IMR-90 (cell line): ENCODE measurements around the gene RRP15. TPM values are rescaled to one million over a fixed set of nuclear protein-coding genes. Genes with fewer than 3 reads are reported as not detected.

ENCODE experiments used
- ATAC-seq: fragments of 200-7000 bp; cut with Tn5 transposase; 2 replicates; pipeline ENCODE4 v1.9.1; 2020; ENCODE audit warnings: low read depth, mild to moderate bottlenecking, moderate library complexity
- Bru-seq: library from RNA; stranded (reverse); fragments of 400-500 nt; gene quantifications from one replicate; lab custom pipeline; 2021; lab: Mats Ljungman, UMichigan
- BruChase-seq, 2 experiments: library from RNA; stranded (reverse); fragments of 400-500 nt; gene quantifications; one replicate each; lab custom pipeline; 2021; lab: Mats Ljungman, UMichigan
- BruUV-seq: library from RNA; stranded (reverse); fragments of 400-500 nt; replicated peaks from 2 replicates; lab custom pipeline; 2021; lab: Mats Ljungman, UMichigan
- CTCF ChIA-PET: fragments of 300-600 bp; formaldehyde crosslinking; extraction: SDS; loops from one replicate; lab custom pipeline; 2021; ENCODE audit warnings: antibody characterized with exemption; lab: Yijun Ruan, JAX
- POLR2A ChIA-PET: fragments of 300-600 bp; sonication (Branson Sonifier 250); formaldehyde crosslinking; loops from one replicate; lab custom pipeline; 2022; ENCODE audit warnings: antibody characterized with exemption; ENCODE audit not compliant: unreplicated experiment; lab: Charles Lee
- DNase-seq: peaks from one replicate; pipeline ENCODE4 v3.0.0; 2013
- H2AFZ ChIP-seq: replicated peaks from 2 replicates; pipeline ENCODE3; 2013; ENCODE audit warnings: low read length, mild to moderate bottlenecking; ENCODE audit not compliant: poor library complexity
- H2AK5ac ChIP-seq: 2 replicates; pipeline ENCODE4 v1.6.1; 2013; ENCODE audit warnings: low read depth, low read length, inconsistent platforms
- H2AK9ac ChIP-seq: replicated peaks from 2 replicates; pipeline ENCODE3; 2013; ENCODE audit warnings: mild to moderate bottlenecking, low read depth, low read length, moderate library complexity; ENCODE audit not compliant: poor library complexity
- H2BK120ac ChIP-seq: 2 replicates; pipeline ENCODE4 v1.6.1; 2013; ENCODE audit warnings: low read depth, low read length, inconsistent platforms
- H2BK15ac ChIP-seq: 3 replicates; pipeline ENCODE4 v1.6.1; 2013; ENCODE audit warnings: low read depth, low read length, inconsistent platforms
- H2BK20ac ChIP-seq: 2 replicates; pipeline ENCODE4 v1.6.1; 2013; ENCODE audit warnings: low read depth, mild to moderate bottlenecking, inconsistent platforms, low read length, moderate library complexity
- H2BK5ac ChIP-seq: 2 replicates; pipeline ENCODE4 v1.6.1; 2013; ENCODE audit warnings: mild to moderate bottlenecking, low read depth, low read length, inconsistent platforms; ENCODE audit not compliant: poor library complexity, severe bottlenecking
- H3K14ac ChIP-seq: replicated peaks from 2 replicates; pipeline ENCODE4 v1.6.1; 2013; ENCODE audit warnings: low read depth, low read length, inconsistent platforms
- H3K18ac ChIP-seq: 2 replicates; pipeline ENCODE4 v1.6.1; 2013; ENCODE audit warnings: low read depth, low read length, control low read depth
- H3K23ac ChIP-seq: 2 replicates; pipeline ENCODE4 v1.6.1; 2013; ENCODE audit warnings: low read depth, low read length, inconsistent platforms
- H3K27ac ChIP-seq: 2 replicates; pipeline ENCODE4 v1.5.1; 2013; ENCODE audit warnings: mild to moderate bottlenecking, control low read depth, low read length; ENCODE audit not compliant: insufficient read depth
- H3K27me3 ChIP-seq: 2 replicates; pipeline ENCODE4 v1.6.1; 2013; ENCODE audit warnings: low read length; ENCODE audit not compliant: control insufficient read depth, insufficient read depth
- H3K36me3 ChIP-seq: 2 replicates; pipeline ENCODE4 v1.6.1; 2013; ENCODE audit warnings: low read length, mixed read lengths; ENCODE audit not compliant: control insufficient read depth, insufficient read depth
- H3K4ac ChIP-seq: 2 replicates; pipeline ENCODE4 v1.6.1; 2013; ENCODE audit warnings: low read depth, low read length, inconsistent platforms
- H3K4me1 ChIP-seq: 2 replicates; pipeline ENCODE4 v1.6.1; 2013; ENCODE audit warnings: low read length, mixed read lengths; ENCODE audit not compliant: control insufficient read depth, insufficient read depth
- H3K4me2 ChIP-seq: 2 replicates; pipeline ENCODE4 v1.6.1; 2013; ENCODE audit warnings: low read depth, mild to moderate bottlenecking, control low read depth, low read length, moderate library complexity
- H3K4me3 ChIP-seq: 2 replicates; pipeline ENCODE4 v1.5.1; 2013; ENCODE audit warnings: low read depth, mild to moderate bottlenecking, control low read depth, low read length, moderate library complexity; ENCODE audit not compliant: insufficient read depth
- H3K56ac ChIP-seq: 2 replicates; pipeline ENCODE4 v1.6.1; 2013; ENCODE audit warnings: low read length, inconsistent platforms; ENCODE audit not compliant: insufficient read depth; ENCODE audit errors: extremely low read depth
- H3K79me1 ChIP-seq, 2 experiments: 2 replicates each; pipeline ENCODE4 v1.6.1; 2013; ENCODE audit warnings: low read length in 2 of 2, inconsistent platforms in 1 of 2, low read depth in 1 of 2
- H3K9ac ChIP-seq: 2 replicates; pipeline ENCODE4 v1.6.1; 2013; ENCODE audit warnings: low read depth, low read length, control low read depth
- H3K9me1 ChIP-seq: 2 replicates; pipeline ENCODE4 v1.6.1; 2013; ENCODE audit warnings: low read length, inconsistent platforms; ENCODE audit not compliant: insufficient read depth
- H3K9me3 ChIP-seq: 2 replicates; pipeline ENCODE4 v1.6.1; 2013; ENCODE audit warnings: low read length; ENCODE audit not compliant: control insufficient read depth, insufficient read depth
- H4K20me1 ChIP-seq: 2 replicates; pipeline ENCODE4 v1.6.1; 2013; ENCODE audit warnings: low read length, inconsistent platforms; ENCODE audit not compliant: insufficient read depth
- H4K5ac ChIP-seq: 2 replicates; pipeline ENCODE4 v1.6.1; 2013; ENCODE audit warnings: mild to moderate bottlenecking, low read depth, low read length, control low read depth
- H4K8ac ChIP-seq, 2 experiments: 2 replicates each; pipeline ENCODE4 v1.6.1; 2013; ENCODE audit warnings: low read depth in 2 of 2, low read length in 2 of 2, control low read depth in 1 of 2, inconsistent platforms in 1 of 2
- H4K91ac ChIP-seq: 2 replicates; pipeline ENCODE4 v1.6.1; 2013; ENCODE audit warnings: low read depth, low read length, inconsistent platforms; ENCODE audit not compliant: insufficient read depth
- BHLHE40 ChIP-seq: fragments of 150-350 bp; IDR thresholded peaks from 2 replicates; pipeline ENCODE4 v1.6.1; 2016; ENCODE audit warnings: mild to moderate bottlenecking, low read depth, low read length
- CHD1 ChIP-seq: IDR thresholded peaks from 2 replicates; pipeline ENCODE4 v1.6.1; 2012; ENCODE audit warnings: low read depth, low read length, improper control_type of control experiment
- FOS ChIP-seq: fragments of 150-350 bp; IDR thresholded peaks from 2 replicates; pipeline ENCODE4 v1.6.1; 2016; ENCODE audit warnings: low read depth, low read length
- MXI1 ChIP-seq: IDR thresholded peaks from 2 replicates; pipeline ENCODE4 v1.6.1; 2012; ENCODE audit warnings: low read depth, mild to moderate bottlenecking, low read length, moderate library complexity, borderline replicate concordance
- NFE2L2 ChIP-seq: fragments of 150-350 bp; IDR thresholded peaks from 2 replicates; pipeline ENCODE4 v1.6.1; 2016; ENCODE audit warnings: low read depth, mild to moderate bottlenecking, low read length
- RAD21 ChIP-seq: IDR thresholded peaks from 2 replicates; pipeline ENCODE4 v1.6.1; 2012; ENCODE audit warnings: low read length, improper control_type of control experiment
- RFX5 ChIP-seq: IDR thresholded peaks from 2 replicates; pipeline ENCODE4 v1.8.0; 2012; ENCODE audit warnings: low read depth, mild to moderate bottlenecking, low read length, moderate library complexity
- WGBS, 2 experiments: methylation state at CpG; one replicate each; pipeline versions ENCODE4 v1.1.5 to v1.1.7; 2013; ENCODE audit warnings: missing lambda C conversion rate in 2 of 2; ENCODE audit not compliant: insufficient read length in 1 of 2; ENCODE audit errors: extremely low coverage in 2 of 2; 5-methylcytosine and 5-hydroxymethylcytosine counted together
- dilution Hi-C: fragments of 300-500 bp; cut with HindIII; formaldehyde crosslinking; loops from one replicate; pipeline ENCODE4 v1.14.3; 2018; ENCODE audit warnings: low sequenced_read_pairs; ENCODE audit not compliant: unreplicated experiment
- in situ Hi-C: fragments of 300-500 bp; cut with MboI; formaldehyde crosslinking; loops from 3 replicates; pipeline ENCODE4 v1.14.3; 2019; ENCODE audit warnings: low sequenced_read_pairs, inconsistent platforms, mixed read lengths
- intact Hi-C: fragments of 100-400 bp; cut with micrococcal nuclease; formaldehyde crosslinking; loops from 2 replicates; pipeline ENCODE4 v1.10.0; 2022
- long read RNA-seq: library from polyadenylated mRNA; unstranded; transcript quantifications from one replicate; pipeline ENCODE4 v2.0.0, GENCODE V29; 2021; ENCODE audit not compliant: unreplicated experiment
- polyA plus RNA-seq, 3 experiments: library from polyadenylated mRNA; depleted of rRNA; stranded (reverse); fragments of >200 nt; gene quantifications; 2 replicates each; pipeline ENCODE4 v1.2.3, GENCODE V29; 2012; ENCODE audit warnings: low replicate concordance in 1 of 3
- total RNA-seq: library from RNA; depleted of rRNA; stranded (reverse); fragments of >200 nt; gene quantifications from 2 replicates; pipeline ENCODE4 v1.2.3, GENCODE V29; 2012; rRNA removed
- TF ChIP-seq, protein P1 (sequence below): fragments of 150-350 bp; IDR thresholded peaks from 2 replicates; pipeline ENCODE4 v1.6.1; 2017; ENCODE audit warnings: mild to moderate bottlenecking, antibody characterized with exemption, low read length, low read depth

RRP15 gene, protein sequence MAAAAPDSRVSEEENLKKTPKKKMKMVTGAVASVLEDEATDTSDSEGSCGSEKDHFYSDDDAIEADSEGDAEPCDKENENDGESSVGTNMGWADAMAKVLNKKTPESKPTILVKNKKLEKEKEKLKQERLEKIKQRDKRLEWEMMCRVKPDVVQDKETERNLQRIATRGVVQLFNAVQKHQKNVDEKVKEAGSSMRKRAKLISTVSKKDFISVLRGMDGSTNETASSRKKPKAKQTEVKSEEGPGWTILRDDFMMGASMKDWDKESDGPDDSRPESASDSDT
- total RNA-seq (4.1 and 8.9 TPM in 2 replicates), polyA plus RNA-seq (2012; rRNA removed) (1.7 and 3.1 TPM in 2 replicates), Bru-seq, nascent RNA (percentile 76 among the genes with signal in this experiment), BruChase-seq, experiment 1, labeled RNA remaining after a 6-hour chase (percentile 68 among the genes with signal in this experiment), BruChase-seq, experiment 2, labeled RNA remaining after a 2-hour chase (percentile 68 among the genes with signal in this experiment)
- polyA plus RNA-seq (2012; cell fraction: cytosol; rRNA removed), result 0.20 and 0.28 TPM in 2 replicates
- 0.24 and 1.7 TPM in 2 replicates for polyA plus RNA-seq (2012; cell fraction: nucleus; rRNA removed; ENCODE audit: low replicate concordance)
- long read RNA-seq, full-length matches to known transcripts, result 17 of 20 reads
- long read RNA-seq, partial matches to known transcripts, result 1 of 20 reads
- long read RNA-seq, other reads (novel, unspliced or antisense), result 2 of 20 reads

DNA sequence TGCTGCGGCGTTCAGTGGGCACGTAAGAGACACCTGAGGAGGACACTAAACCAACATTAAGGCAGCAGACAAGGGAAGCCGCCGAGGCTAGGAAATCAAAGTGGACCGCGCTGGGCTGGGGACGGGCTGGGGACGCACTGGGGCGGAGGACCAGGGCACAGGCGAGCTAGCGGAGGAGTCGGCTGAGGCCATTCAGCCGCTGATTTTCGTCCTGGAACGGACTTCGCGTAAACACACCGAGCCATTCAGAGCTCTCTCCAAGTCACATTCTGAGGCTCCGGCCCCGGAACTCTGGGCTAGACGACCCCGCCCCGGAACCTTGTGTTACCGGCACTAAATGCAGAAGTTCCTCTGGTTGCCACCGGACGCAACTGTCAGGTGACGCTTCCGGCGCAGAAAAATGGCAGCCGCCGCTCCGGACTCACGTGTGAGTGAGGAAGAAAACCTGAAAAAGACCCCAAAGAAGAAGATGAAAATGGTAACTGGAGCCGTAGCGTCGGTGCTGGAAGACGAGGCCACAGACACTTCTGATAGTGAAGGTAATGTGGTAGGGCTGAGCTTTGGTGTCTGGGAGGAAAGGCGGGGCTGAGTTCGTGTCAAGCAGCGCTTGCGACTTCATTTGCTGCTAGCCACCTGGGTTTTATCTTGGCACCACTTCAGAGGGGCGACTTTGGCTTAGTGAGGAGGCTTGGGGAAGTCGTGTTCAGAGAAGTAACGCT lies at the start of gene RRP15:
TSS of gene RRP15 (plus strand) at position 377 of the 719 bp plus-strand sequence. CDS start at position 401, 24 bp downstream.
- H2AK9ac ChIP-seq, result peak within 1 kb of the TSS; percentile 94
- H3K79me1 ChIP-seq, result peaks cover 11 to 16% of the 10 kb centered on the region in 2 experiments
- peak within 1 kb of the TSS; percentile 69 to 99 for H4K8ac ChIP-seq
- peak within 1 kb of the TSS; percentile 80 for H3K9ac ChIP-seq
- H3K18ac ChIP-seq, result peak within 1 kb of the TSS; percentile 12
- H2AFZ ChIP-seq, result peak within 1 kb of the TSS; percentile 99
- peak within 1 kb of the TSS; percentile 18 for H2AK5ac ChIP-seq
- H4K5ac ChIP-seq, result peak within 1 kb of the TSS; percentile 91
- DNase-seq (peak; percentile 91), ATAC-seq (peak; percentile 99)
- 0% methylated on average over 22 of the region's 45 CpGs; no CpG with 5 or more reads in 1 of the 2 experiments for WGBS, 2 experiments
- peak within 1 kb of the TSS; percentile 64 for H3K56ac ChIP-seq
- POLR2A ChIA-PET, result interaction anchor here (0.6 kb wide), 1 partner anchor 119 kb away, joined by 5 read pairs; no protein-coding TSS in a partner anchor
- H3K14ac ChIP-seq, result peak within 1 kb of the TSS; percentile 96
- peak within 1 kb of the TSS; percentile 89 for H3K4me3 ChIP-seq
- in situ Hi-C loops, result no loop called here
- no peaks in the 10 kb centered on the region for H3K27me3 ChIP-seq
- H3K9me1 ChIP-seq, result no peaks in the 10 kb centered on the region
- no peaks in the 10 kb centered on the region for H3K36me3 ChIP-seq
- no peak for TF ChIP-seq NFE2L2
- TF ChIP-seq RAD21, result 0 out of 2 replicates have a peak, but pooled peaks have one; percentile 5
- TF ChIP-seq FOS, result no peak
- no peak; the same call in 1 of the 2 replicates for TF ChIP-seq CHD1
- no peak for TF ChIP-seq RFX5
- TF ChIP-seq MXI1, result peak; percentile 99
- TF ChIP-seq, protein P1, sequence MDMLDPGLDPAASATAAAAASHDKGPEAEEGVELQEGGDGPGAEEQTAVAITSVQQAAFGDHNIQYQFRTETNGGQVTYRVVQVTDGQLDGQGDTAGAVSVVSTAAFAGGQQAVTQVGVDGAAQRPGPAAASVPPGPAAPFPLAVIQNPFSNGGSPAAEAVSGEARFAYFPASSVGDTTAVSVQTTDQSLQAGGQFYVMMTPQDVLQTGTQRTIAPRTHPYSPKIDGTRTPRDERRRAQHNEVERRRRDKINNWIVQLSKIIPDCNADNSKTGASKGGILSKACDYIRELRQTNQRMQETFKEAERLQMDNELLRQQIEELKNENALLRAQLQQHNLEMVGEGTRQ, result peak; percentile 74
- TF ChIP-seq BHLHE40, result peak; percentile 82
- peak within 1 kb of the TSS; percentile 90 for H3K4ac ChIP-seq
- H4K91ac ChIP-seq, result peak within 1 kb of the TSS; percentile 95
- H3K4me1 ChIP-seq, result peaks cover 3% of the 10 kb centered on the region
- H2BK120ac ChIP-seq, result peak within 1 kb of the TSS; percentile 72
- dilution Hi-C loops, result no loop called here
- peak within 1 kb of the TSS; percentile 70 for H3K27ac ChIP-seq
- peak within 1 kb of the TSS; percentile 33; the same call in 2 of the 3 replicates for H2BK15ac ChIP-seq
- peak within 1 kb of the TSS; percentile 75; the same call in 1 of the 2 replicates for H2BK20ac ChIP-seq
- no peaks in the 10 kb centered on the region for H4K20me1 ChIP-seq
- peaks cover 2% of the 10 kb centered on the region; the same call in 1 of the 2 replicates for H3K9me3 ChIP-seq
- CTCF ChIA-PET, result interaction anchor here (1.5 kb wide), 1 partner anchor 15 kb away, joined by 3 read pairs; no protein-coding TSS in a partner anchor
- intact Hi-C loops, result no loop called here
- H3K23ac ChIP-seq, result peak within 1 kb of the TSS; percentile 93
- peak within 1 kb of the TSS; percentile 75 for H3K4me2 ChIP-seq
- H2BK5ac ChIP-seq, result peak within 1 kb of the TSS; percentile 52
- BruUV-seq, result no TSS peak
